ENCODE data around the gene SEMA6A. TPM values are rescaled to one million over a fixed set of nuclear protein-coding genes. Genes with fewer than 3 reads are reported as not detected.

SEMA6A gene
- polyA plus RNA-seq, 3 donors: 0.16 TPM; not detected in 2

- H3K27ac ChIP-seq (ENCODE audit: low read depth in 1 of 2, low read length in 2 of 2): no peak overlapping the region
- Mint-ChIP-seq H3K4me1 (no peaks in the 10 kb centered on the region), H3K9me3 (no peaks in the 10 kb centered on the region), H3K27ac (no peak overlapping the region), H3K36me3 (no peaks in the 10 kb centered on the region), H3K4me3 (no peak overlapping the region), H3K27me3 (ENCODE audit: low read depth in 3 of 3) (peaks cover 0 to 3% (median 1%) of the 10 kb centered on the region in 3 donors)
- no peak overlapping the region for H3K4me2 ChIP-seq (replicated peaks; ENCODE audit: extremely low read depth, low read length, poor library complexity, severe bottlenecking)
- H2AFZ ChIP-seq (ENCODE audit: insufficient read depth, low read depth, low read length, poor library complexity, severe bottlenecking): no peak overlapping the region
- H3K9me3 ChIP-seq (replicated peaks in 1 of 2; ENCODE audit: control insufficient read depth in 1 of 2, insufficient read depth in 1 of 2, low read length in 2 of 2): no peaks in the 10 kb centered on the region
- H3K79me2 ChIP-seq (ENCODE audit: insufficient read depth, low read length): no peaks in the 10 kb centered on the region
- no peaks in the 10 kb centered on the region for H3K4me1 ChIP-seq (ENCODE audit: control insufficient read depth in 1 of 2, insufficient read depth in 2 of 2, low read length in 2 of 2)
- intact Hi-C loops (cut with micrococcal nuclease): no loop called here
- no peak for DNase-seq
- H3K27me3 ChIP-seq (ENCODE audit: control insufficient read depth in 2 of 2, insufficient read depth in 2 of 2, low read length in 2 of 2): no peaks in the 10 kb centered on the region
- no peak overlapping the region for H3K9ac ChIP-seq (ENCODE audit: insufficient read depth, low read length, poor library complexity, severe bottlenecking)
- WGBS (ENCODE audit: insufficient coverage): no CpG with 5 or more reads among the region's 6 CpGs
- H3K36me3 ChIP-seq (replicated peaks in 1 of 2; ENCODE audit: control insufficient read depth in 1 of 2, insufficient read depth in 2 of 2, low read length in 2 of 2): no peaks in the 10 kb centered on the region
- H3K4me3 ChIP-seq (replicated peaks in 1 of 3; ENCODE audit: low read depth in 2 of 3, low read length in 3 of 3): no peak overlapping the region
- TF ChIP-seq, protein P1, sequence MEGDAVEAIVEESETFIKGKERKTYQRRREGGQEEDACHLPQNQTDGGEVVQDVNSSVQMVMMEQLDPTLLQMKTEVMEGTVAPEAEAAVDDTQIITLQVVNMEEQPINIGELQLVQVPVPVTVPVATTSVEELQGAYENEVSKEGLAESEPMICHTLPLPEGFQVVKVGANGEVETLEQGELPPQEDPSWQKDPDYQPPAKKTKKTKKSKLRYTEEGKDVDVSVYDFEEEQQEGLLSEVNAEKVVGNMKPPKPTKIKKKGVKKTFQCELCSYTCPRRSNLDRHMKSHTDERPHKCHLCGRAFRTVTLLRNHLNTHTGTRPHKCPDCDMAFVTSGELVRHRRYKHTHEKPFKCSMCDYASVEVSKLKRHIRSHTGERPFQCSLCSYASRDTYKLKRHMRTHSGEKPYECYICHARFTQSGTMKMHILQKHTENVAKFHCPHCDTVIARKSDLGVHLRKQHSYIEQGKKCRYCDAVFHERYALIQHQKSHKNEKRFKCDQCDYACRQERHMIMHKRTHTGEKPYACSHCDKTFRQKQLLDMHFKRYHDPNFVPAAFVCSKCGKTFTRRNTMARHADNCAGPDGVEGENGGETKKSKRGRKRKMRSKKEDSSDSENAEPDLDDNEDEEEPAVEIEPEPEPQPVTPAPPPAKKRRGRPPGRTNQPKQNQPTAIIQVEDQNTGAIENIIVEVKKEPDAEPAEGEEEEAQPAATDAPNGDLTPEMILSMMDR (IDR thresholded peaks at IDR 0.05): no peak
- no peaks in the 10 kb centered on the region for H4K20me1 ChIP-seq (ENCODE audit: insufficient read depth, low read length)
Observed at GRCh38 chr5:116527582-116527981, 47.0 kb downstream of the SEMA6A start.

GRCh38 chr5:116525674-116526073 is 48.9 kb downstream of the SEMA6A start:
- H3K36me3 Mint-ChIP-seq: no peaks in the 10 kb centered on the region
- H3K4me3 Mint-ChIP-seq: no peak overlapping the region
- Histone ChIP-seq H3K79me2 (ENCODE audit: insufficient read depth, low read length) (no peaks in the 10 kb centered on the region), H3K9ac (ENCODE audit: insufficient read depth, low read length, poor library complexity, severe bottlenecking) (no peak overlapping the region), H2AFZ (ENCODE audit: insufficient read depth, low read depth, low read length, poor library complexity, severe bottlenecking) (no peak overlapping the region), H4K20me1 (ENCODE audit: insufficient read depth, low read length) (no peaks in the 10 kb centered on the region), H3K4me2 (replicated peaks; ENCODE audit: extremely low read depth, low read length, poor library complexity, severe bottlenecking) (no peak overlapping the region), H3K27me3 (ENCODE audit: control insufficient read depth in 2 of 2, insufficient read depth in 2 of 2, low read length in 2 of 2) (no peaks in the 10 kb centered on the region), H3K4me1 (ENCODE audit: control insufficient read depth in 1 of 2, insufficient read depth in 2 of 2, low read length in 2 of 2) (no peaks in the 10 kb centered on the region), H3K4me3 (replicated peaks in 1 of 3; ENCODE audit: low read depth in 2 of 3, low read length in 3 of 3) (no peak overlapping the region), H3K36me3 (replicated peaks in 1 of 2; ENCODE audit: control insufficient read depth in 1 of 2, insufficient read depth in 2 of 2, low read length in 2 of 2) (no peaks in the 10 kb centered on the region), H3K27ac (ENCODE audit: low read depth in 1 of 2, low read length in 2 of 2) (no peak overlapping the region), H3K9me3 (replicated peaks in 1 of 2; ENCODE audit: control insufficient read depth in 1 of 2, insufficient read depth in 1 of 2, low read length in 2 of 2) (no peaks in the 10 kb centered on the region)
- H3K27ac Mint-ChIP-seq: no peak overlapping the region
- no peaks in the 10 kb centered on the region for H3K4me1 Mint-ChIP-seq
- peaks cover 0 to 1% (median 0%) of the 10 kb centered on the region in 3 donors for H3K27me3 Mint-ChIP-seq (ENCODE audit: low read depth in 3 of 3)
- intact Hi-C loops (cut with micrococcal nuclease): no loop called here
- WGBS (ENCODE audit: insufficient coverage): no CpG with 5 or more reads among the region's 3 CpGs
- DNase-seq: no peak
- H3K9me3 Mint-ChIP-seq: no peaks in the 10 kb centered on the region
- TF ChIP-seq, protein P1 (IDR thresholded peaks at IDR 0.05): no peak

Data from CD14-positive monocyte (primary cell).